ENCODE measurements around the gene KLHDC4. TPM values are rescaled to one million over a fixed set of nuclear protein-coding genes. Genes with fewer than 3 reads are reported as not detected.

The KLHDC4 gene
- total and polyA plus RNA-seq, 2 donors (not counting 1 experiment from before 2014, with no cell fraction given), result 51.3 to 90.8 TPM

DNA sequence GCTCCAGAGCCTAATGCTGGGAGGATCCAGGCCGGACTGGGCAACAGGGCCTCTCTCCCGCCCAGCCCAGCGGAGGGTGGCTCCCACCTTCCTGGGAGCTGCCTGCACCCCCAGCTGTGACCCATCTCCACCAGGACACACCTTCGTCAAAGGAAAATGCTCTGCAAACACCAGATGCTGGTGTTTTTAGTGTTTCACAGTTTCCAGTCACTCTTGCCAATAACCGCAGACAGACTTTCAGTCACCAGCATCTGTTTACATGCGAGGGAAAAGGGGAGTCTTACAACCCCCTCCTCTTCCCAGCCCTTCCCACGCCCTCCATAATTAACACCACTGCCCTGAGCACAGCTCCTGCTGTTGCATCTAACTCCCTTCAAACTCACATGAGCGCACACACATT lies 25.3 kb downstream of the KLHDC4 start:
- Histone ChIP-seq H3K4me1 (ENCODE audit: control insufficient read depth in 2 of 2, insufficient read depth in 2 of 2, low read length in 2 of 2) (no peaks in the 10 kb centered on the region), H3K36me3 (replicated peaks in 1 of 2; ENCODE audit: control extremely low read depth in 1 of 2, control insufficient read depth in 1 of 2, extremely low read depth in 1 of 2, insufficient read depth in 2 of 2, low read length in 1 of 2) (peaks cover 11 to 44% of the 10 kb centered on the region in 2 experiments), H3K27ac (ENCODE audit: low read length in 2 of 2) (no peak overlapping the region), H3K4me2 (replicated peaks; ENCODE audit: low read depth, low read length, poor library complexity, severe bottlenecking) (no peak overlapping the region), H2AFZ (ENCODE audit: insufficient read depth, low read depth, low read length, poor library complexity, severe bottlenecking) (no peak overlapping the region), H3K9ac (ENCODE audit: low read length) (no peak overlapping the region), H3K79me2 (ENCODE audit: control insufficient read depth, insufficient read depth, low read length) (peaks cover 51% of the 10 kb centered on the region), H4K20me1 (ENCODE audit: control insufficient read depth, insufficient read depth, low read length, poor library complexity, severe bottlenecking) (peaks cover 24% of the 10 kb centered on the region), H3K27me3 (replicated peaks in 1 of 4; ENCODE audit: control extremely low read depth in 1 of 4, control insufficient read depth in 3 of 4, insufficient read depth in 4 of 4, low read length in 3 of 4) (no peaks in the 10 kb centered on the region), H3K9me3 (ENCODE audit: control extremely low read depth in 1 of 3, control insufficient read depth in 2 of 3, insufficient read depth in 1 of 3, low read length in 2 of 3) (no peaks in the 10 kb centered on the region), H3K4me3 (ENCODE audit: control extremely low read depth in 1 of 5, extremely low read depth in 1 of 5, insufficient read depth in 1 of 5, low read depth in 2 of 5, low read length in 4 of 5) (no peak overlapping the region)
- DNase-seq (no peak), ATAC-seq (ENCODE audit: low read depth) (no peak)
- no peak for TF ChIP-seq EZH2 (IDR thresholded peaks at IDR 0.05; ENCODE audit: borderline replicate concordance, insufficient read depth, low read depth, low read length, poor library complexity, severe bottlenecking)
- TF ChIP-seq, protein P1, sequence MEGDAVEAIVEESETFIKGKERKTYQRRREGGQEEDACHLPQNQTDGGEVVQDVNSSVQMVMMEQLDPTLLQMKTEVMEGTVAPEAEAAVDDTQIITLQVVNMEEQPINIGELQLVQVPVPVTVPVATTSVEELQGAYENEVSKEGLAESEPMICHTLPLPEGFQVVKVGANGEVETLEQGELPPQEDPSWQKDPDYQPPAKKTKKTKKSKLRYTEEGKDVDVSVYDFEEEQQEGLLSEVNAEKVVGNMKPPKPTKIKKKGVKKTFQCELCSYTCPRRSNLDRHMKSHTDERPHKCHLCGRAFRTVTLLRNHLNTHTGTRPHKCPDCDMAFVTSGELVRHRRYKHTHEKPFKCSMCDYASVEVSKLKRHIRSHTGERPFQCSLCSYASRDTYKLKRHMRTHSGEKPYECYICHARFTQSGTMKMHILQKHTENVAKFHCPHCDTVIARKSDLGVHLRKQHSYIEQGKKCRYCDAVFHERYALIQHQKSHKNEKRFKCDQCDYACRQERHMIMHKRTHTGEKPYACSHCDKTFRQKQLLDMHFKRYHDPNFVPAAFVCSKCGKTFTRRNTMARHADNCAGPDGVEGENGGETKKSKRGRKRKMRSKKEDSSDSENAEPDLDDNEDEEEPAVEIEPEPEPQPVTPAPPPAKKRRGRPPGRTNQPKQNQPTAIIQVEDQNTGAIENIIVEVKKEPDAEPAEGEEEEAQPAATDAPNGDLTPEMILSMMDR (IDR thresholded peaks at IDR 0.05), result no peak
- Mint-ChIP-seq H3K9me3 (ENCODE audit: insufficient read depth) (no peaks in the 10 kb centered on the region), H3K27me3 (no peaks in the 10 kb centered on the region), H3K27ac (no peak overlapping the region), H3K4me3 (no peak overlapping the region), H3K4me1 (no peaks in the 10 kb centered on the region)
- 95% methylated on average over 7 of the region's 8 CpGs for WGBS (ENCODE audit: insufficient coverage)
- ChIA-PET CTCF (no interaction called here), POLR2A (no interaction called here)
- intact Hi-C loops (cut with micrococcal nuclease), result no loop called here

DNA sequence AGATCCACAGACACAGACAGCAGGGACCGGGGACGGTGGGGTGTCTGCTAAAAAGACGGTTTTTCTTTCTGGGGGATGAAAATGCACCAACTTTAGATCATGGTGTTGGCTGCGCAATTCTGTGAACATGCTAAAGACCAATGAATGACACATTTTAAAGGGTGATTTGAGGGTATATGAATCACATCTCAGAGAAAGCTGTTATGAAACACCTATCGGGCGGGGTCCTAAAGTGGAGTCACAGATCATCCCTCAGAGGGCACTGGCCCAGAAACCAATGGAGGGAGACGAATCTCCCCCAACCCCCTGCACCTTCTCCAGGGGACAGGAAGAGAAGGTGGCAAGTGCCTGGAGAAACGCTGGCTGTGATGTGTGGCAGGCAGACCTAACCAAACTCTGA lies 26.0 kb downstream of the KLHDC4 start:
- Histone ChIP-seq H3K4me1 (ENCODE audit: control insufficient read depth in 2 of 2, insufficient read depth in 2 of 2, low read length in 2 of 2) (no peaks in the 10 kb centered on the region), H4K20me1 (ENCODE audit: control insufficient read depth, insufficient read depth, low read length, poor library complexity, severe bottlenecking) (peaks cover 29% of the 10 kb centered on the region), H3K36me3 (replicated peaks in 1 of 2; ENCODE audit: control extremely low read depth in 1 of 2, control insufficient read depth in 1 of 2, extremely low read depth in 1 of 2, insufficient read depth in 2 of 2, low read length in 1 of 2) (peaks cover 11 to 39% of the 10 kb centered on the region in 2 experiments), H3K4me3 (ENCODE audit: control extremely low read depth in 1 of 5, extremely low read depth in 1 of 5, insufficient read depth in 1 of 5, low read depth in 2 of 5, low read length in 4 of 5) (no peak overlapping the region), H3K9me3 (ENCODE audit: control extremely low read depth in 1 of 3, control insufficient read depth in 2 of 3, insufficient read depth in 1 of 3, low read length in 2 of 3) (no peaks in the 10 kb centered on the region), H3K9ac (ENCODE audit: low read length) (no peak overlapping the region), H3K79me2 (ENCODE audit: control insufficient read depth, insufficient read depth, low read length) (peaks cover 46% of the 10 kb centered on the region), H3K4me2 (replicated peaks; ENCODE audit: low read depth, low read length, poor library complexity, severe bottlenecking) (no peak overlapping the region), H3K27ac (ENCODE audit: low read length in 2 of 2) (no peak overlapping the region), H2AFZ (ENCODE audit: insufficient read depth, low read depth, low read length, poor library complexity, severe bottlenecking) (no peak overlapping the region), H3K27me3 (replicated peaks in 1 of 4; ENCODE audit: control extremely low read depth in 1 of 4, control insufficient read depth in 3 of 4, insufficient read depth in 4 of 4, low read length in 3 of 4) (no peaks in the 10 kb centered on the region)
- H3K9me3 Mint-ChIP-seq (ENCODE audit: insufficient read depth), result no peaks in the 10 kb centered on the region
- POLR2A ChIA-PET, result no interaction called here
- intact Hi-C loops (cut with micrococcal nuclease), result no loop called here
- no peak for ATAC-seq (ENCODE audit: low read depth)
- H3K4me3 Mint-ChIP-seq, result no peak overlapping the region
- CTCF ChIA-PET, result no interaction called here
- no peak for DNase-seq
- TF ChIP-seq, protein P1 (IDR thresholded peaks at IDR 0.05), result no peak
- TF ChIP-seq EZH2 (IDR thresholded peaks at IDR 0.05; ENCODE audit: borderline replicate concordance, insufficient read depth, low read depth, low read length, poor library complexity, severe bottlenecking), result no peak
- no peaks in the 10 kb centered on the region for H3K27me3 Mint-ChIP-seq
- WGBS (ENCODE audit: insufficient coverage), result 95% methylated on average over 8 of the region's 8 CpGs
- no peaks in the 10 kb centered on the region for H3K4me1 Mint-ChIP-seq
- no peak overlapping the region for H3K27ac Mint-ChIP-seq

Measured in B cell (primary cell).